HepG2 (cell line): ENCODE results near the gene RBM12. TPM values are rescaled to one million over a fixed set of nuclear protein-coding genes. Genes with fewer than 3 reads are reported as not detected.
A peak's percentile ranks its signal among the peaks of the same experiment; 100 is the strongest.

ENCODE experiments used
- ATM ChIP-seq: fragments of 450-650 bp; IDR thresholded peaks from 2 replicates; pipeline ENCODE4 v1.7.1; 2017; ENCODE audit warnings: mild to moderate bottlenecking, borderline replicate concordance
- CENPT ChIP-seq: sonication (generic); formaldehyde crosslinking; IDR thresholded peaks from 2 replicates; pipeline ENCODE4 v1.8.0; 2022; ENCODE audit warnings: low read depth, mild to moderate bottlenecking, moderate library complexity, missing genetic modification reagents
- EZH2 ChIP-seq: conservative IDR thresholded peaks from 2 replicates; pipeline ENCODE4 v1.6.1; 2012; ENCODE audit warnings: mild to moderate bottlenecking, low read depth, low read length, moderate library complexity
- GPN1 ChIP-seq: sonication (generic); formaldehyde crosslinking; IDR thresholded peaks from 2 replicates; pipeline ENCODE4 v1.5.1; 2020; ENCODE audit warnings: missing genetic modification reagents, borderline replicate concordance
- IRF9 ChIP-seq: sonication (generic); formaldehyde crosslinking; IDR thresholded peaks from 2 replicates; pipeline ENCODE4 v1.8.0; 2022; ENCODE audit warnings: missing genetic modification reagents, mild to moderate bottlenecking, borderline replicate concordance
- NR2F1 ChIP-seq, 2 experiments: fragments of 450-650 bp in 1 of 2; formaldehyde crosslinking in 1 of 2; IDR thresholded peaks; 2 replicates each; pipeline versions ENCODE4 v1.5.0 to v1.6.1; 2016 to 2020; ENCODE audit warnings: mild to moderate bottlenecking in 1 of 2, missing compliant biosample characterization in 1 of 2, missing genetic modification reagents in 1 of 2, moderate library complexity in 1 of 2
- POLR2AphosphoS5 ChIP-seq: IDR thresholded peaks from 2 replicates; pipeline ENCODE4 v1.6.1; 2012; ENCODE audit warnings: low read depth, low read length
- PRPF4 ChIP-seq: fragments of 200-400 bp; formaldehyde crosslinking; IDR thresholded peaks from 2 replicates; pipeline ENCODE4 v1.6.1; 2016; ENCODE audit warnings: low read length, low read depth; ENCODE audit not compliant: poor library complexity, severe bottlenecking
- RFXAP ChIP-seq: sonication (generic); formaldehyde crosslinking; IDR thresholded peaks from 2 replicates; pipeline ENCODE4 v1.4.0; 2020; ENCODE audit warnings: missing genetic modification reagents, borderline replicate concordance
- RNF219 ChIP-seq: sonication (generic); formaldehyde crosslinking; IDR thresholded peaks from 2 replicates; pipeline ENCODE4 v1.5.0; 2020; ENCODE audit warnings: mild to moderate bottlenecking, missing genetic modification reagents
- SMC3 ChIP-seq: IDR thresholded peaks from 2 replicates; pipeline ENCODE4 v1.6.1; 2011; ENCODE audit warnings: low read length, improper control_type of control experiment
- TCF12 ChIP-seq, 2 experiments: fragments of 450-650 bp in 1 of 2; sonication (generic) in 1 of 2; formaldehyde crosslinking in 1 of 2; IDR thresholded peaks; 2 replicates each; pipeline versions ENCODE4 v1.6.1 to v1.8.0; 2017 to 2022; ENCODE audit warnings: antibody characterized with exemption in 1 of 2, mild to moderate bottlenecking in 1 of 2, missing genetic modification reagents in 1 of 2, moderate library complexity in 1 of 2
- TFAP4 ChIP-seq: sonication (generic); IDR thresholded peaks from 2 replicates; pipeline ENCODE4 v1.6.1; 2016; ENCODE audit warnings: low read depth, borderline replicate concordance
- ZFP36L2 ChIP-seq: sonication (generic); formaldehyde crosslinking; IDR thresholded peaks from 2 replicates; pipeline ENCODE4 v1.4.0; 2020; ENCODE audit warnings: missing genetic modification reagents
- ZKSCAN1 ChIP-seq: fragments of 150-350 bp; IDR thresholded peaks from 2 replicates; pipeline ENCODE4 v1.6.1; 2014; ENCODE audit warnings: low read length
- ZNF205 ChIP-seq: IDR thresholded peaks from 2 replicates; pipeline ENCODE4 v1.6.1; 2018; ENCODE audit warnings: missing biosample characterization, missing genetic modification reagents
- ZNF225 ChIP-seq: sonication (generic); formaldehyde crosslinking; IDR thresholded peaks from 2 replicates; pipeline ENCODE4 v1.4.0; 2020; ENCODE audit warnings: mild to moderate bottlenecking, missing genetic modification reagents
- ZNF503 ChIP-seq: sonication (generic); formaldehyde crosslinking; IDR thresholded peaks from 2 replicates; pipeline ENCODE4 v1.4.0; 2020; ENCODE audit warnings: missing genetic modification reagents
- ZNF513 ChIP-seq: sonication (generic); formaldehyde crosslinking; conservative IDR thresholded peaks from 2 replicates; pipeline ENCODE4 v1.5.0; 2020; ENCODE audit warnings: missing genetic modification reagents
- ZNF839 ChIP-seq: sonication (generic); formaldehyde crosslinking; IDR thresholded peaks from 2 replicates; pipeline ENCODE4 v1.4.0; 2020; ENCODE audit warnings: missing genetic modification reagents, mild to moderate bottlenecking, borderline replicate concordance
- polyA plus RNA-seq, 8 experiments: library from polyadenylated mRNA; depleted of rRNA in 3 of 8; stranded (reverse) in 7 of 8; unstranded in 1 of 8; fragments of >200 nt; fragmentation: Illumina TruSeq in 4 of 8; extraction: Trizol in 4 of 8; gene quantifications; 2 replicates each; pipeline versions ENCODE4 v1.2.1 to v1.2.3, GENCODE V29; 2011 to 2016; ENCODE audit warnings: low read depth in 4 of 8, missing spikeins in 1 of 8, mixed read lengths in 1 of 8; ENCODE audit not compliant: insufficient read depth in 1 of 8
- total RNA-seq, 5 experiments: library from RNA; depleted of rRNA; stranded (reverse); fragments of >200 nt; fragmentation: Illumina TruSeq; extraction: Trizol; gene quantifications; 2 replicates each; pipeline ENCODE4 v1.2.3, GENCODE V29; 2016; ENCODE audit warnings: low read depth in 1 of 5

Gene RBM12
- total and polyA plus RNA-seq, 2 of the 13 experiments (the other 11 are each of a cell fraction or from before 2014, with no cell fraction given) = 97.9 to 104 TPM

- no peak for TF ChIP-seq ZNF205
- 0 out of 2 replicates have a peak, but pooled peaks have one; percentile 1 for TF ChIP-seq ZNF839 (CRISPR knock-in tag)
- no peak for TF ChIP-seq ZFP36L2 (CRISPR knock-in tag)
- no peak for TF ChIP-seq SMC3
- no peak for TF ChIP-seq PRPF4
- TF ChIP-seq TFAP4 = peak; percentile 6; the same call in 1 of the 2 replicates
- no peak for TF ChIP-seq IRF9 (CRISPR knock-in tag)
- TF ChIP-seq ZNF225 (CRISPR knock-in tag) = no peak
- no peak for TF ChIP-seq ATM
- no peak for TF ChIP-seq ZNF513 (CRISPR knock-in tag)
- TF ChIP-seq TCF12 (IDR thresholded peaks at IDR 0.05) = no peak
- 0 out of 2 replicates have a peak, but pooled peaks have one; percentile 55 for TF ChIP-seq TCF12 (CRISPR knock-in tag; IDR thresholded peaks at IDR 0.05)
- TF ChIP-seq CENPT = no peak
- TF ChIP-seq ZNF503 (CRISPR knock-in tag) = no peak
- no peak for TF ChIP-seq GPN1 (CRISPR knock-in tag)
- TF ChIP-seq POLR2AphosphoS5 = no peak
- TF ChIP-seq EZH2 = no peak
- TF ChIP-seq RNF219 (CRISPR knock-in tag) = no peak
- TF ChIP-seq ZKSCAN1 = no peak
- TF ChIP-seq NR2F1 (CRISPR knock-in tag; IDR thresholded peaks at IDR 0.05) = 0 out of 4 replicates have a peak, but pooled peaks of 1 of the 2 experiments have one; percentile 28
- TF ChIP-seq RFXAP (CRISPR knock-in tag) = no peak; the same call in 1 of the 2 replicates
These were observed 33.1 kb upstream of the RBM12 start (continued) for GRCh38 chr20:35697696-35698297.
